ENCODE measurements around the gene SCGB2B2.

DNA sequence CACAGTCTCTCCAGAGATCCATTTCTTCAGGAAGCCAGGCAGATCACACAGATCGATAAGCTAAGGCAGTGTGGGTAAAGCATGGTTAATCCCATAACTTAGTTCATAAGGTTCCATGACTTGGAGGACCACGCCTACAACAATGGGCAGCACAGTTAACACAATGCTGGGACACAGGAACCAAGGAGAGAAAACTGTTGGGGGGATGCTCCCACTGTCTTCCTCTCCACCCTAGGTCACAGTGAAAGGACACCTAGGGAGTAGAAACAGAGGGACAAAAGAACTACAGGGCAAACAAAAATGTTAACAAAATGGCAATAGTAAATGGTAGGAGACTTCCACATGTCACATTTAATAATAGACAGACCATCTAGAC is 36.3 kb upstream of the SCGB2B2 start:
- no peak for TF ChIP-seq ARNT (IDR thresholded peaks at IDR 0.05)
- TF ChIP-seq FOXM1 (IDR thresholded peaks at IDR 0.05; ENCODE audit: borderline replicate concordance): no peak
- no peak for TF ChIP-seq BHLHE40 (IDR thresholded peaks at IDR 0.05; ENCODE audit: borderline replicate concordance)
- TF ChIP-seq FOXK2 (IDR thresholded peaks at IDR 0.05): no peak

Data from HEK293T (cell line).